ENCODE measurements around the gene MPV17L.
"Not testable (repeated sequence)": the region's sequence is repeated elsewhere in the genome, so short reads cannot be mapped to it uniquely, and the experiment has no call there.

MPV17L gene

DNA sequence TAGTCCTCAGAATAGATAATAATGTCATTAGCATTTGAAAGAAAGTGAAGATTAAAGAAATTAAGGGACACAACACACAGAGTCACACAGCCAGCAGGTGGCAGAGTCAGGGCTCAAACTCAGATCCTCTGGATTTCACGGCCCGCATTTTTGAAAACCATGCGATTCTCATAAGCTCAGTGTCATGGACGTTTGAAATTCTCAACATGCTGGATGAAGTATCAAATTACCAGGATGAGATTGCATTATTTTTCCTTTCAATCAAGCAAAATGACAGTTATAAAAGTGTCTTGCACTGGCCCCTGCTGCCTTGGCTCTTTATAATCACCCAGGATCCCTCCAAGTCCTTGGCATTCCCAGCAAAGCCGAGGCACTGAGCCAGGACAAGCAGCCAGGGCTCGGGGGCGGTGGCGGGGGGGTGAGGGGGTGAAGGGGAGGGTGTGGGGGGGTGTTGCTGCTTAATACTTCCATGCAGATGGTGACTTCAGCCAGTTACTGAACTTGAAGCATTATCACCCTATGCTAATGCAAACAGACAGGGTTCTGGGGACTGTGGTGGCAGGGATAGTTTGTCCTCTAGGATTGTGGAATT, 32.2 kb downstream of the MPV17L start:
- DNase-seq (ENCODE audit: low read depth), result peak; percentile 94
- TF ChIP-seq, protein P1, sequence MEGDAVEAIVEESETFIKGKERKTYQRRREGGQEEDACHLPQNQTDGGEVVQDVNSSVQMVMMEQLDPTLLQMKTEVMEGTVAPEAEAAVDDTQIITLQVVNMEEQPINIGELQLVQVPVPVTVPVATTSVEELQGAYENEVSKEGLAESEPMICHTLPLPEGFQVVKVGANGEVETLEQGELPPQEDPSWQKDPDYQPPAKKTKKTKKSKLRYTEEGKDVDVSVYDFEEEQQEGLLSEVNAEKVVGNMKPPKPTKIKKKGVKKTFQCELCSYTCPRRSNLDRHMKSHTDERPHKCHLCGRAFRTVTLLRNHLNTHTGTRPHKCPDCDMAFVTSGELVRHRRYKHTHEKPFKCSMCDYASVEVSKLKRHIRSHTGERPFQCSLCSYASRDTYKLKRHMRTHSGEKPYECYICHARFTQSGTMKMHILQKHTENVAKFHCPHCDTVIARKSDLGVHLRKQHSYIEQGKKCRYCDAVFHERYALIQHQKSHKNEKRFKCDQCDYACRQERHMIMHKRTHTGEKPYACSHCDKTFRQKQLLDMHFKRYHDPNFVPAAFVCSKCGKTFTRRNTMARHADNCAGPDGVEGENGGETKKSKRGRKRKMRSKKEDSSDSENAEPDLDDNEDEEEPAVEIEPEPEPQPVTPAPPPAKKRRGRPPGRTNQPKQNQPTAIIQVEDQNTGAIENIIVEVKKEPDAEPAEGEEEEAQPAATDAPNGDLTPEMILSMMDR (conservative IDR thresholded peaks at IDR 0.05; ENCODE audit: low read depth, low read length), result peak; percentile 83
- peak overlapping the region; percentile 32 for H3K4me3 ChIP-seq (ENCODE audit: low read depth, low read length)

DNA sequence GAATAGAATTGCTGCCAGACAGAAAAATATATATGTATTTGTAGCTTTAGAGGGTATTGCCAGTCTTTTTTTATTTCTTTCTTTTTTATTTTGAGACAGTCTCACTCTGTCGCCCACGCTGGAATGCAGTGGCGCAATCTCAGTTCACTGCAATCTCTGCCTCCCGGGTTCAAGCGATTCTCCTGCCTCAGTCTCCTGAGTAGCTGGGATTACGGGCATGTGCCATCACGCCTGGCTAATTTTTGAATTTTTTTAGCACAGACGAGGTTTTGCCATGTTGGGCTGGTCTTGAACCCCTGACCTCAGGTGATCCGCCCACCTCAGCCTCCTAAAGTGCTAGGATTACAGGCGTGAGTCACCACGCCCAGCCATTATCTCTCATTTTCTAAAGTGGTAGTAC, 35.3 kb downstream of the MPV17L start:
- H3K4me3 ChIP-seq (ENCODE audit: low read depth, low read length); DNase-seq (ENCODE audit: low read depth): not testable (repeated sequence)

GRCh38 chr16:15434079-15434424, 38.5 kb downstream of the MPV17L start:
- H3K4me3 ChIP-seq (ENCODE audit: low read depth, low read length), result peak overlapping the region; percentile 89
- DNase-seq (ENCODE audit: low read depth), result no peak
- TF ChIP-seq, protein P1 (conservative IDR thresholded peaks at IDR 0.05; ENCODE audit: low read depth, low read length), result no peak

GRCh38 chr16:15434425-15435215, 39.1 kb downstream of the MPV17L start, which contains the start of gene BMERB1:
TSS of gene BMERB1 (plus strand) at chr16:15434588. CDS start at chr16:15434654, 66 bp downstream.
- peak within 1 kb of the TSS; percentile 89 for H3K4me3 ChIP-seq (ENCODE audit: low read depth, low read length)
- peak; percentile 83 for DNase-seq (ENCODE audit: low read depth)
- TF ChIP-seq, protein P1 (conservative IDR thresholded peaks at IDR 0.05; ENCODE audit: low read depth, low read length), result no peak

GRCh38 chr16:15435216-15435864, 39.8 kb downstream of the MPV17L start:
- peak overlapping the region; percentile 89 for H3K4me3 ChIP-seq (ENCODE audit: low read depth, low read length)
- DNase-seq (ENCODE audit: low read depth), result no peak
- TF ChIP-seq, protein P1 (conservative IDR thresholded peaks at IDR 0.05; ENCODE audit: low read depth, low read length), result peak; percentile 2

GRCh38 chr16:15439102-15439501, 43.5 kb downstream of the MPV17L start:
- H3K4me3 ChIP-seq (ENCODE audit: low read depth, low read length), result no peak overlapping the region
- TF ChIP-seq, protein P1 (conservative IDR thresholded peaks at IDR 0.05; ENCODE audit: low read depth, low read length), result no peak
- DNase-seq (ENCODE audit: low read depth), result no peak

GRCh38 chr16:15439521-15439920, 44.0 kb downstream of the MPV17L start:
- no peak overlapping the region for H3K4me3 ChIP-seq (ENCODE audit: low read depth, low read length)
- TF ChIP-seq, protein P1 (conservative IDR thresholded peaks at IDR 0.05; ENCODE audit: low read depth, low read length), result no peak
- no peak for DNase-seq (ENCODE audit: low read depth)
